Breast epithelium (tissue), 4 donors: ENCODE data around the gene PGBD1. TPM values are rescaled to one million over a fixed set of nuclear protein-coding genes. Genes with fewer than 3 reads are reported as not detected.

Experiments used
- DNase-seq, 2 donors: peaks; one replicate each; pipeline ENCODE4 v3.0.0-alpha.2; 2019; ENCODE audit warnings: low spot score in 2 of 2
- H3K27ac ChIP-seq, 2 donors: fragments of 200-600 bp; sonication (generic) in 1 of 2; one replicate each; pipeline ENCODE4 v1.5.1; 2016 to 2019; ENCODE audit warnings: mild to moderate bottlenecking in 1 of 2
- H3K27me3 ChIP-seq, 2 donors: fragments of 200-600 bp; sonication (generic) in 1 of 2; one replicate each; pipeline versions ENCODE4 v1.5.1 to v1.6.0; 2017 to 2019; ENCODE audit warnings: control low read depth in 1 of 2, mild to moderate bottlenecking in 1 of 2
- H3K36me3 ChIP-seq: fragments of 200-600 bp; one replicate; pipeline ENCODE4 v1.5.1; 2019
- H3K4me1 ChIP-seq, 2 donors: fragments of 200-600 bp; sonication (generic); one replicate each; pipeline ENCODE4 v1.5.1; 2016 to 2019; ENCODE audit warnings: control low read depth in 1 of 2
- H3K4me3 ChIP-seq, 3 donors: fragments of 200-600 bp; sonication (generic); 1 replicate in 2 of 3; 2 replicates in 1 of 3; pipeline ENCODE4 v1.5.1; 2016 to 2019; ENCODE audit warnings: mild to moderate bottlenecking in 3 of 3, moderate library complexity in 2 of 3
- H3K9me3 ChIP-seq, 2 donors: fragments of 200-600 bp; sonication (generic) in 1 of 2; one replicate each; pipeline ENCODE4 v1.5.1; 2016 to 2019; ENCODE audit warnings: control low read depth in 1 of 2
- POLR2A ChIP-seq: fragments of 450-650 bp; IDR thresholded peaks from one replicate; pipeline ENCODE4 v1.6.1; 2016; ENCODE audit warnings: antibody characterized with exemption, mild to moderate bottlenecking, moderate library complexity
- POLR2AphosphoS5 ChIP-seq, 3 donors: sonication (generic); formaldehyde crosslinking; IDR thresholded peaks; one replicate each; pipeline ENCODE4 v1.6.1; 2017; ENCODE audit warnings: antibody characterized with exemption in 3 of 3
- intact Hi-C: fragments of 100-400 bp; cut with DNase I; formaldehyde crosslinking; loops from one replicate; pipeline ENCODE4 v1.15.1; 2023; ENCODE audit warnings: low total_unique reads
- total RNA-seq, 3 donors: library from RNA; depleted of rRNA; stranded (reverse); fragments of >200 nt; gene quantifications; one replicate each; pipeline ENCODE4 v1.1.0, GENCODE V29; 2016
- TF ChIP-seq, protein P1 (sequence below), 3 donors: fragments of 450-650 bp; IDR thresholded peaks; one replicate each; pipeline ENCODE4 v1.5.1; 2016 to 2017; ENCODE audit warnings: antibody characterized with exemption in 3 of 3, mild to moderate bottlenecking in 3 of 3, moderate library complexity in 3 of 3

The PGBD1 gene
- total RNA-seq, 3 donors from 2014 or later = 4.2 to 5.9 (median 4.6) TPM

GRCh38 chr6:28264834-28265401 is 16.5 kb upstream of the PGBD1 start:
- DNase-seq = no peak
- no peak for TF ChIP-seq POLR2A
- intact Hi-C loops = no loop called here
- H3K27me3 ChIP-seq = no peaks in the 10 kb centered on the region
- peaks cover 0 to 6% of the 10 kb centered on the region in 2 donors for H3K9me3 ChIP-seq
- H3K36me3 ChIP-seq = no peaks in the 10 kb centered on the region
- H3K4me1 ChIP-seq = peaks cover 0 to 9% of the 10 kb centered on the region in 2 donors
- H3K27ac ChIP-seq = no peak overlapping the region
- H3K4me3 ChIP-seq = no peak overlapping the region

GRCh38 chr6:28266563-28266961 is 14.8 kb upstream of the PGBD1 start:
- H3K4me3 ChIP-seq = peak overlapping the region; percentile 74 to 90 (median 75)
- TF ChIP-seq, protein P1, sequence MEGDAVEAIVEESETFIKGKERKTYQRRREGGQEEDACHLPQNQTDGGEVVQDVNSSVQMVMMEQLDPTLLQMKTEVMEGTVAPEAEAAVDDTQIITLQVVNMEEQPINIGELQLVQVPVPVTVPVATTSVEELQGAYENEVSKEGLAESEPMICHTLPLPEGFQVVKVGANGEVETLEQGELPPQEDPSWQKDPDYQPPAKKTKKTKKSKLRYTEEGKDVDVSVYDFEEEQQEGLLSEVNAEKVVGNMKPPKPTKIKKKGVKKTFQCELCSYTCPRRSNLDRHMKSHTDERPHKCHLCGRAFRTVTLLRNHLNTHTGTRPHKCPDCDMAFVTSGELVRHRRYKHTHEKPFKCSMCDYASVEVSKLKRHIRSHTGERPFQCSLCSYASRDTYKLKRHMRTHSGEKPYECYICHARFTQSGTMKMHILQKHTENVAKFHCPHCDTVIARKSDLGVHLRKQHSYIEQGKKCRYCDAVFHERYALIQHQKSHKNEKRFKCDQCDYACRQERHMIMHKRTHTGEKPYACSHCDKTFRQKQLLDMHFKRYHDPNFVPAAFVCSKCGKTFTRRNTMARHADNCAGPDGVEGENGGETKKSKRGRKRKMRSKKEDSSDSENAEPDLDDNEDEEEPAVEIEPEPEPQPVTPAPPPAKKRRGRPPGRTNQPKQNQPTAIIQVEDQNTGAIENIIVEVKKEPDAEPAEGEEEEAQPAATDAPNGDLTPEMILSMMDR (IDR thresholded peaks at IDR 0.05) = no peak
- TF ChIP-seq POLR2AphosphoS5 (IDR thresholded peaks at IDR 0.05) = no peak
- no peak for TF ChIP-seq POLR2A
- peak overlapping the region; percentile 91 to 96 for H3K27ac ChIP-seq
- intact Hi-C loops = no loop called here
- H3K9me3 ChIP-seq = no peaks in the 10 kb centered on the region
- no peak for DNase-seq
- H3K27me3 ChIP-seq = no peaks in the 10 kb centered on the region
- H3K36me3 ChIP-seq = no peaks in the 10 kb centered on the region
- H3K4me1 ChIP-seq = peaks cover 0 to 9% of the 10 kb centered on the region in 2 donors

DNA sequence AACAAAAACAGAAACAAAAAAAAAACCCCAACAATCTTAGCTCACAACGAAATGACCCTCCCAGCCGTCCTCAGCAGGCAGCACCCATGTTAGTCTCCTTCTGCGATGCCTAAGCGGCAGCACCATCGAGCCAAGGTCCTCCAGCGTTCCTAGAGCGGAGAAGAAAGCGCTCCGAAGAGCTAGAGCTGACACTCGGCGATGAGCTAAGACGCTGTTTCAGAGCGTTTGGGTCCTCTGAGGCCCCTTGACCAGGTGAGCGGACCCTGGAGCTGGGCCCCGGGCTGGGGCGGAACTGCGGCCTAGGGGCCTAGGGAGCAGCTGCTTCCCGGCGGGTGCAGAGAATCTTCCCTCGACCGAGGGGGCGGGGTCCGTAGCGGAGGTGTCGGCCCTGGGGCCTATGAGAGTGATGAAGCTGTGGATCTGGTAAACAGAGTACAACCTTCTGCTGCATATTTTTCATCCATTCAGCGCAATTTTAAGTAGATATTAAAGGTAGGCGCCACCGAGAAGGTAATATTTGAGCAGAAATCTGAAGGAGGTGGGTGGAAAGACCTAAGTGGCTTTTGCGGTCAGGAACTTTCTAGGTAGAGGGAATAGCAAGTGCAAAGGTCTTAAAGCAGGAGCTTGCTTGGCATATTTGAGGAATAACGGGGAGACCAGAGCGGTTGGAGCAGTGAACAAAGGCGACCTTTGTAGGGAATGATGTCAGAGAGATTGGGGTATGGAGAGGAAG is 14.2 kb upstream of the PGBD1 start, which contains the start of gene ZSCAN26:
Gene ZSCAN26, plus strand, starts transcription at position 182 of the 733 bp plus-strand sequence. CDS start 4,777 bp downstream, outside the sequence.
- intact Hi-C loops = no loop called here
- peak within 1 kb of the TSS; percentile 91 to 96 for H3K27ac ChIP-seq
- no peaks in the 10 kb centered on the region for H3K9me3 ChIP-seq
- H3K27me3 ChIP-seq = no peaks in the 10 kb centered on the region
- TF ChIP-seq, protein P1 (IDR thresholded peaks at IDR 0.05) = no peak
- TF ChIP-seq POLR2AphosphoS5 (IDR thresholded peaks at IDR 0.05) = peak; percentile 48 to 90 (median 72)
- peaks cover 0 to 9% of the 10 kb centered on the region in 2 donors for H3K4me1 ChIP-seq
- H3K4me3 ChIP-seq = peak within 1 kb of the TSS; percentile 74 to 90 (median 75)
- DNase-seq = peak; percentile 54 to 72
- H3K36me3 ChIP-seq = no peaks in the 10 kb centered on the region

- H3K27ac ChIP-seq = peak overlapping the region; percentile 91 to 96
- intact Hi-C loops = no loop called here
- no peaks in the 10 kb centered on the region for H3K36me3 ChIP-seq
- H3K9me3 ChIP-seq = no peaks in the 10 kb centered on the region
- no peaks in the 10 kb centered on the region for H3K27me3 ChIP-seq
- peaks cover 0 to 9% of the 10 kb centered on the region in 2 donors for H3K4me1 ChIP-seq
- TF ChIP-seq POLR2AphosphoS5 (IDR thresholded peaks at IDR 0.05) (no peak), POLR2A (no peak)
- TF ChIP-seq, protein P1 (IDR thresholded peaks at IDR 0.05) = no peak
- DNase-seq = no peak
- H3K4me3 ChIP-seq = peak overlapping the region; percentile 74 to 90 (median 75)
Observed at GRCh38 chr6:28267695-28268059, 13.7 kb upstream of the PGBD1 start.

DNA sequence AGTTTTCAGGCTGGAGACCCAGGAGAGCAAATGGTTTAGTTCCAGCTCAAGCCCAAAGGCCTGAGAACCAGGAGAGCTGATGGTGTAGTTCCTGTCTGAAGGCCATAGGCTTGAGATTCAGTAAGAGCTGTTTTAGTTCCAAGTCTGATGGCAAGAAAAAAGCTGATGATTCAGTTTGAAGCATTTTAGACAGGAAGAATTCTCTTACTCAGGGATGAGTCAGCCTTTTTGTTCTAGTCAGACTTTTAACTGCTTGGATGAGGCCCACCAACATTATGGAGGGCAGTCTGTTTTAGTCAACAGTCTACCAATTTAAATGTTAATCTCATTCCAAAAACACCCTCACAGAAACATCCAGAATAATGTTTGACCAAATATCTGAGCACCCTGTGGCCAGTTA is 11.9 kb upstream of the PGBD1 start:
- intact Hi-C loops = no loop called here
- Histone ChIP-seq H3K4me1 (peaks cover 0 to 9% of the 10 kb centered on the region in 2 donors), H3K27ac (no peak overlapping the region), H3K36me3 (no peaks in the 10 kb centered on the region), H3K9me3 (no peaks in the 10 kb centered on the region), H3K27me3 (no peaks in the 10 kb centered on the region), H3K4me3 (no peak overlapping the region)
- no peak for DNase-seq
- TF ChIP-seq POLR2AphosphoS5 (IDR thresholded peaks at IDR 0.05) = no peak
- TF ChIP-seq, protein P1 (IDR thresholded peaks at IDR 0.05) = no peak
- TF ChIP-seq POLR2A = no peak
